Measurements from ENCODE around the gene GPBAR1. TPM values are rescaled to one million over a fixed set of nuclear protein-coding genes. Genes with fewer than 3 reads are reported as not detected.

Gene GPBAR1
- total and polyA plus RNA-seq, 2 experiments from 2014 or later = 0.44 TPM; not detected in 1

DNA sequence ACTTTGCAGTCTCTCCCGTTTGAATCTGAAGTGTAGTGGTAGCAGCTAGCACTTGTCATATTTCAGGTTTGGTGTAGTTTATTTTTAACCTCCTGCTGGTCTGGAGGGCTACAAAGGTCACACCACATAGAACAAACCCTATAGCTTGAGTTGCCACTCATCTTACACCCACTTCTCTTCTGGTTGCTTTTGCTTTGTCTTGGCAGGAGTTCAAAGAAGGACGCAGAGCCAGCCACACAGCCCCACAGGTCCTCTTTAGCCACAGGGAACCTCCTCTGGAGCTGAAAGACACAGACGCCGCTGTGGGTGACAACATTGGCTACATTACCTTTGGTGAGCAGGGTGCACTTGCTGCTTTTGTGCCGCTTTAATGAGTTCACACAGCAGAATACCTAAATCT is 15.6 kb upstream of the GPBAR1 start:
- Histone ChIP-seq H3K4me3 (no peak overlapping the region), H3K9me2 (ENCODE audit: insufficient read depth) (no peaks in the 10 kb centered on the region), H3F3A (replicated peaks; ENCODE audit: low read depth) (0 out of 2 replicates have a peak, but pooled peaks cover 4% of the 10 kb centered on the region), H3K27me3 (ENCODE audit: insufficient read depth) (no peaks in the 10 kb centered on the region), H3K27ac (ENCODE audit: low read depth) (no peak overlapping the region), H4K20me1 (replicated peaks; ENCODE audit: insufficient read depth) (peaks cover 33% of the 10 kb centered on the region), H3K4me1 (ENCODE audit: insufficient read depth) (no peaks in the 10 kb centered on the region), H3K79me2 (replicated peaks; ENCODE audit: insufficient read depth) (peaks cover 4% of the 10 kb centered on the region; the same call in 1 of the 2 replicates), H3K4me2 (no peak overlapping the region), H2AFZ (no peak overlapping the region), H3K36me3 (ENCODE audit: insufficient read depth) (peaks cover 80% of the 10 kb centered on the region)
- peaks cover 80% of the 10 kb centered on the region for H3K36me3 Mint-ChIP-seq (ENCODE audit: low read depth)
- DNase-seq (ENCODE audit: low spot score) = no peak
- TF ChIP-seq CREB1 (CRISPR knock-in tag; IDR thresholded peaks at IDR 0.05; ENCODE audit: low read depth) (no peak), STAT1 (IDR thresholded peaks at IDR 0.05; ENCODE audit: unreplicated experiment) (no peak), ZNF331 (CRISPR knock-in tag; IDR thresholded peaks at IDR 0.05; ENCODE audit: low read depth) (no peak), NANOG (IDR thresholded peaks at IDR 0.05; ENCODE audit: borderline replicate concordance) (no peak), EZH2phosphoT487 (IDR thresholded peaks at IDR 0.05; ENCODE audit: unreplicated experiment) (no peak), EZH2 (IDR thresholded peaks at IDR 0.05; ENCODE audit: low read depth, unreplicated experiment) (no peak), POLR2AphosphoS5 (IDR thresholded peaks at IDR 0.05; ENCODE audit: low read depth) (no peak), JUNB (IDR thresholded peaks at IDR 0.05; ENCODE audit: unreplicated experiment) (no peak), ZNF114 (CRISPR knock-in tag; IDR thresholded peaks at IDR 0.05) (no peak)
- TF ChIP-seq, protein P1, sequence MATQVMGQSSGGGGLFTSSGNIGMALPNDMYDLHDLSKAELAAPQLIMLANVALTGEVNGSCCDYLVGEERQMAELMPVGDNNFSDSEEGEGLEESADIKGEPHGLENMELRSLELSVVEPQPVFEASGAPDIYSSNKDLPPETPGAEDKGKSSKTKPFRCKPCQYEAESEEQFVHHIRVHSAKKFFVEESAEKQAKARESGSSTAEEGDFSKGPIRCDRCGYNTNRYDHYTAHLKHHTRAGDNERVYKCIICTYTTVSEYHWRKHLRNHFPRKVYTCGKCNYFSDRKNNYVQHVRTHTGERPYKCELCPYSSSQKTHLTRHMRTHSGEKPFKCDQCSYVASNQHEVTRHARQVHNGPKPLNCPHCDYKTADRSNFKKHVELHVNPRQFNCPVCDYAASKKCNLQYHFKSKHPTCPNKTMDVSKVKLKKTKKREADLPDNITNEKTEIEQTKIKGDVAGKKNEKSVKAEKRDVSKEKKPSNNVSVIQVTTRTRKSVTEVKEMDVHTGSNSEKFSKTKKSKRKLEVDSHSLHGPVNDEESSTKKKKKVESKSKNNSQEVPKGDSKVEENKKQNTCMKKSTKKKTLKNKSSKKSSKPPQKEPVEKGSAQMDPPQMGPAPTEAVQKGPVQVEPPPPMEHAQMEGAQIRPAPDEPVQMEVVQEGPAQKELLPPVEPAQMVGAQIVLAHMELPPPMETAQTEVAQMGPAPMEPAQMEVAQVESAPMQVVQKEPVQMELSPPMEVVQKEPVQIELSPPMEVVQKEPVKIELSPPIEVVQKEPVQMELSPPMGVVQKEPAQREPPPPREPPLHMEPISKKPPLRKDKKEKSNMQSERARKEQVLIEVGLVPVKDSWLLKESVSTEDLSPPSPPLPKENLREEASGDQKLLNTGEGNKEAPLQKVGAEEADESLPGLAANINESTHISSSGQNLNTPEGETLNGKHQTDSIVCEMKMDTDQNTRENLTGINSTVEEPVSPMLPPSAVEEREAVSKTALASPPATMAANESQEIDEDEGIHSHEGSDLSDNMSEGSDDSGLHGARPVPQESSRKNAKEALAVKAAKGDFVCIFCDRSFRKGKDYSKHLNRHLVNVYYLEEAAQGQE (IDR thresholded peaks at IDR 0.05; ENCODE audit: unreplicated experiment) = no peak
- TF ChIP-seq, protein P2, sequence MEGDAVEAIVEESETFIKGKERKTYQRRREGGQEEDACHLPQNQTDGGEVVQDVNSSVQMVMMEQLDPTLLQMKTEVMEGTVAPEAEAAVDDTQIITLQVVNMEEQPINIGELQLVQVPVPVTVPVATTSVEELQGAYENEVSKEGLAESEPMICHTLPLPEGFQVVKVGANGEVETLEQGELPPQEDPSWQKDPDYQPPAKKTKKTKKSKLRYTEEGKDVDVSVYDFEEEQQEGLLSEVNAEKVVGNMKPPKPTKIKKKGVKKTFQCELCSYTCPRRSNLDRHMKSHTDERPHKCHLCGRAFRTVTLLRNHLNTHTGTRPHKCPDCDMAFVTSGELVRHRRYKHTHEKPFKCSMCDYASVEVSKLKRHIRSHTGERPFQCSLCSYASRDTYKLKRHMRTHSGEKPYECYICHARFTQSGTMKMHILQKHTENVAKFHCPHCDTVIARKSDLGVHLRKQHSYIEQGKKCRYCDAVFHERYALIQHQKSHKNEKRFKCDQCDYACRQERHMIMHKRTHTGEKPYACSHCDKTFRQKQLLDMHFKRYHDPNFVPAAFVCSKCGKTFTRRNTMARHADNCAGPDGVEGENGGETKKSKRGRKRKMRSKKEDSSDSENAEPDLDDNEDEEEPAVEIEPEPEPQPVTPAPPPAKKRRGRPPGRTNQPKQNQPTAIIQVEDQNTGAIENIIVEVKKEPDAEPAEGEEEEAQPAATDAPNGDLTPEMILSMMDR (conservative IDR thresholded peaks at IDR 0.05; ENCODE audit: low read depth in 2 of 2) = no peak
- TF ChIP-seq, protein P3, sequence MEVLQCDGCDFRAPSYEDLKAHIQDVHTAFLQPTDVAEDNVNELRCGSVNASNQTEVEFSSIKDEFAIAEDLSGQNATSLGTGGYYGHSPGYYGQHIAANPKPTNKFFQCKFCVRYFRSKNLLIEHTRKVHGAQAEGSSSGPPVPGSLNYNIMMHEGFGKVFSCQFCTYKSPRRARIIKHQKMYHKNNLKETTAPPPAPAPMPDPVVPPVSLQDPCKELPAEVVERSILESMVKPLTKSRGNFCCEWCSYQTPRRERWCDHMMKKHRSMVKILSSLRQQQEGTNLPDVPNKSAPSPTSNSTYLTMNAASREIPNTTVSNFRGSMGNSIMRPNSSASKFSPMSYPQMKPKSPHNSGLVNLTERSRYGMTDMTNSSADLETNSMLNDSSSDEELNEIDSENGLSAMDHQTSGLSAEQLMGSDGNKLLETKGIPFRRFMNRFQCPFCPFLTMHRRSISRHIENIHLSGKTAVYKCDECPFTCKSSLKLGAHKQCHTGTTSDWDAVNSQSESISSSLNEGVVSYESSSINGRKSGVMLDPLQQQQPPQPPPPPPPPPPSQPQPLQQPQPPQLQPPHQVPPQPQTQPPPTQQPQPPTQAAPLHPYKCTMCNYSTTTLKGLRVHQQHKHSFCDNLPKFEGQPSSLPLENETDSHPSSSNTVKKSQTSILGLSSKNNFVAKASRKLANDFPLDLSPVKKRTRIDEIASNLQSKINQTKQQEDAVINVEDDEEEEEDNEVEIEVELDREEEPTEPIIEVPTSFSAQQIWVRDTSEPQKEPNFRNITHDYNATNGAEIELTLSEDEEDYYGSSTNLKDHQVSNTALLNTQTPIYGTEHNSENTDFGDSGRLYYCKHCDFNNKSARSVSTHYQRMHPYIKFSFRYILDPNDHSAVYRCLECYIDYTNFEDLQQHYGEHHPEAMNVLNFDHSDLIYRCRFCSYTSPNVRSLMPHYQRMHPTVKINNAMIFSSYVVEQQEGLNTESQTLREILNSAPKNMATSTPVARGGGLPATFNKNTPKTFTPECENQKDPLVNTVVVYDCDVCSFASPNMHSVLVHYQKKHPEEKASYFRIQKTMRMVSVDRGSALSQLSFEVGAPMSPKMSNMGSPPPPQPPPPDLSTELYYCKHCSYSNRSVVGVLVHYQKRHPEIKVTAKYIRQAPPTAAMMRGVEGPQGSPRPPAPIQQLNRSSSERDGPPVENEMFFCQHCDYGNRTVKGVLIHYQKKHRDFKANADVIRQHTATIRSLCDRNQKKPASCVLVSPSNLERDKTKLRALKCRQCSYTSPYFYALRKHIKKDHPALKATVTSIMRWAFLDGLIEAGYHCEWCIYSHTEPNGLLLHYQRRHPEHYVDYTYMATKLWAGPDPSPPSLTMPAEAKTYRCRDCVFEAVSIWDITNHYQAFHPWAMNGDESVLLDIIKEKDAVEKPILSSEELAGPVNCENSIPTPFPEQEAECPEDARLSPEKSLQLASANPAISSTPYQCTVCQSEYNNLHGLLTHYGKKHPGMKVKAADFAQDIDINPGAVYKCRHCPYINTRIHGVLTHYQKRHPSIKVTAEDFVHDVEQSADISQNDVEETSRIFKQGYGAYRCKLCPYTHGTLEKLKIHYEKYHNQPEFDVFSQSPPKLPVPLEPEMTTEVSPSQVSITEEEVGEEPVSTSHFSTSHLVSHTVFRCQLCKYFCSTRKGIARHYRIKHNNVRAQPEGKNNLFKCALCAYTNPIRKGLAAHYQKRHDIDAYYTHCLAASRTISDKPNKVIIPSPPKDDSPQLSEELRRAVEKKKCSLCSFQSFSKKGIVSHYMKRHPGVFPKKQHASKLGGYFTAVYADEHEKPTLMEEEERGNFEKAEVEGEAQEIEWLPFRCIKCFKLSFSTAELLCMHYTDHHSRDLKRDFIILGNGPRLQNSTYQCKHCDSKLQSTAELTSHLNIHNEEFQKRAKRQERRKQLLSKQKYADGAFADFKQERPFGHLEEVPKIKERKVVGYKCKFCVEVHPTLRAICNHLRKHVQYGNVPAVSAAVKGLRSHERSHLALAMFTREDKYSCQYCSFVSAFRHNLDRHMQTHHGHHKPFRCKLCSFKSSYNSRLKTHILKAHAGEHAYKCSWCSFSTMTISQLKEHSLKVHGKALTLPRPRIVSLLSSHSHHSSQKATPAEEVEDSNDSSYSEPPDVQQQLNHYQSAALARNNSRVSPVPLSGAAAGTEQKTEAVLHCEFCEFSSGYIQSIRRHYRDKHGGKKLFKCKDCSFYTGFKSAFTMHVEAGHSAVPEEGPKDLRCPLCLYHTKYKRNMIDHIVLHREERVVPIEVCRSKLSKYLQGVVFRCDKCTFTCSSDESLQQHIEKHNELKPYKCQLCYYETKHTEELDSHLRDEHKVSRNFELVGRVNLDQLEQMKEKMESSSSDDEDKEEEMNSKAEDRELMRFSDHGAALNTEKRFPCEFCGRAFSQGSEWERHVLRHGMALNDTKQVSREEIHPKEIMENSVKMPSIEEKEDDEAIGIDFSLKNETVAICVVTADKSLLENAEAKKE (CRISPR knock-in tag; IDR thresholded peaks at IDR 0.05) = no peak
- TF ChIP-seq, protein P4, sequence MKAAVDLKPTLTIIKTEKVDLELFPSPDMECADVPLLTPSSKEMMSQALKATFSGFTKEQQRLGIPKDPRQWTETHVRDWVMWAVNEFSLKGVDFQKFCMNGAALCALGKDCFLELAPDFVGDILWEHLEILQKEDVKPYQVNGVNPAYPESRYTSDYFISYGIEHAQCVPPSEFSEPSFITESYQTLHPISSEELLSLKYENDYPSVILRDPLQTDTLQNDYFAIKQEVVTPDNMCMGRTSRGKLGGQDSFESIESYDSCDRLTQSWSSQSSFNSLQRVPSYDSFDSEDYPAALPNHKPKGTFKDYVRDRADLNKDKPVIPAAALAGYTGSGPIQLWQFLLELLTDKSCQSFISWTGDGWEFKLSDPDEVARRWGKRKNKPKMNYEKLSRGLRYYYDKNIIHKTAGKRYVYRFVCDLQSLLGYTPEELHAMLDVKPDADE (IDR thresholded peaks at IDR 0.05) = no peak
- H3K4me3 Mint-ChIP-seq = no peak overlapping the region
- no peaks in the 10 kb centered on the region for H3K4me1 Mint-ChIP-seq
- H3K27me3 Mint-ChIP-seq (ENCODE audit: insufficient read depth, low read depth, poor library complexity) = peaks cover 3% of the 10 kb centered on the region
- H3K27ac Mint-ChIP-seq = no peak overlapping the region
- ATAC-seq = no peak
- H3K9me3 Mint-ChIP-seq = no peaks in the 10 kb centered on the region
